Brain pericyte (primary cell): ENCODE measurements around the gene CASZ1.

ENCODE experiments used
- DNase-seq: peaks from one replicate; pipeline ENCODE4 v3.0.0-alpha.2; 2012; ENCODE audit warnings: low read depth, low spot score

CASZ1 gene

GRCh38 chr1:10626131-10626731 lies 170.2 kb downstream of the CASZ1 start:
- DNase-seq, result no peak

GRCh38 chr1:10625554-10625953 lies 170.9 kb downstream of the CASZ1 start:
- DNase-seq, result no peak

- DNase-seq, result no peak
Observed at GRCh38 chr1:10625076-10625475, 171.4 kb downstream of the CASZ1 start.

GRCh38 chr1:10624256-10625050 lies 172.0 kb downstream of the CASZ1 start:
- no peak for DNase-seq

GRCh38 chr1:10623686-10624145 lies 172.7 kb downstream of the CASZ1 start:
- DNase-seq, result no peak

- DNase-seq, result no peak
Observed at GRCh38 chr1:10622910-10623685, 173.3 kb downstream of the CASZ1 start.

GRCh38 chr1:10621906-10622305 lies 174.5 kb downstream of the CASZ1 start:
- DNase-seq, result no peak

GRCh38 chr1:10620776-10621175 lies 175.7 kb downstream of the CASZ1 start:
- DNase-seq, result no peak

GRCh38 chr1:10617931-10618885 lies 178.2 kb downstream of the CASZ1 start:
- DNase-seq, result no peak

- no peak for DNase-seq
Observed at GRCh38 chr1:10617318-10617717, 179.1 kb downstream of the CASZ1 start.

GRCh38 chr1:10616696-10617095 lies 179.8 kb downstream of the CASZ1 start:
- DNase-seq, result no peak

GRCh38 chr1:10615932-10616671 lies 180.3 kb downstream of the CASZ1 start:
- no peak for DNase-seq

- DNase-seq, result no peak
Observed at GRCh38 chr1:10615332-10615731, 181.1 kb downstream of the CASZ1 start.

GRCh38 chr1:10614377-10615225 lies 181.8 kb downstream of the CASZ1 start:
- DNase-seq, result no peak

GRCh38 chr1:10613861-10614260 lies 182.6 kb downstream of the CASZ1 start:
- no peak for DNase-seq

GRCh38 chr1:10613340-10613739 lies 183.1 kb downstream of the CASZ1 start:
- no peak for DNase-seq

- DNase-seq, result no peak
Observed at GRCh38 chr1:10612436-10613160, 183.8 kb downstream of the CASZ1 start.

- no peak for DNase-seq
Observed at GRCh38 chr1:10610901-10611600, 185.4 kb downstream of the CASZ1 start.
